Limb (tissue), 2 donors: ENCODE measurements around the gene ST8SIA1.
A peak's percentile ranks its signal among the peaks of the same experiment; 100 is the strongest.

Source experiments
- DNase-seq, 2 donors: peaks; one replicate each; pipeline ENCODE4 v3.0.0-alpha.2; 2016; ENCODE audit errors: extremely low spot score in 2 of 2

The ST8SIA1 gene

GRCh38 chr12:22283508-22283907 lies 51.0 kb downstream of the ST8SIA1 start:
- DNase-seq: no peak

GRCh38 chr12:22283006-22283506 lies 51.5 kb downstream of the ST8SIA1 start:
- DNase-seq: no peak

GRCh38 chr12:22282283-22282682 lies 52.2 kb downstream of the ST8SIA1 start:
- DNase-seq: no peak

- no peak for DNase-seq
Observed at GRCh38 chr12:22276867-22277266, 57.6 kb downstream of the ST8SIA1 start.

GRCh38 chr12:22276313-22276712 lies 58.2 kb downstream of the ST8SIA1 start:
- no peak for DNase-seq

GRCh38 chr12:22275843-22276242 lies 58.7 kb downstream of the ST8SIA1 start:
- peak in 1 of 2 donors; percentile 65 for DNase-seq

- DNase-seq: peak in 1 of 2 donors; percentile 40
Observed at GRCh38 chr12:22272335-22273151, 62.0 kb downstream of the ST8SIA1 start.

- DNase-seq: no peak
Observed at GRCh38 chr12:22271023-22271422, 63.5 kb downstream of the ST8SIA1 start.

- no peak for DNase-seq
Observed at GRCh38 chr12:22268973-22269372, 65.5 kb downstream of the ST8SIA1 start.

GRCh38 chr12:22268406-22268805 lies 66.1 kb downstream of the ST8SIA1 start:
- DNase-seq: no peak

GRCh38 chr12:22266101-22266500 lies 68.4 kb downstream of the ST8SIA1 start:
- no peak for DNase-seq

GRCh38 chr12:22264380-22264779 lies 70.1 kb downstream of the ST8SIA1 start:
- DNase-seq: no peak

GRCh38 chr12:22262309-22262708 lies 72.2 kb downstream of the ST8SIA1 start:
- DNase-seq: no peak

GRCh38 chr12:22257100-22257499 lies 77.4 kb downstream of the ST8SIA1 start:
- no peak for DNase-seq

GRCh38 chr12:22256605-22257004 lies 77.9 kb downstream of the ST8SIA1 start:
- DNase-seq: no peak

GRCh38 chr12:22256041-22256441 lies 78.5 kb downstream of the ST8SIA1 start:
- DNase-seq: peak in 1 of 2 donors; percentile 56

GRCh38 chr12:22255097-22255496 lies 79.4 kb downstream of the ST8SIA1 start:
- DNase-seq: peak; percentile 53 to 64

GRCh38 chr12:22254478-22254877 lies 80.0 kb downstream of the ST8SIA1 start:
- no peak for DNase-seq

GRCh38 chr12:22252057-22252456 lies 82.5 kb downstream of the ST8SIA1 start:
- DNase-seq: no peak

GRCh38 chr12:22250762-22251161 lies 83.7 kb downstream of the ST8SIA1 start:
- no peak for DNase-seq

- no peak for DNase-seq
Observed at GRCh38 chr12:22248571-22249115, 85.9 kb downstream of the ST8SIA1 start.

- peak in 1 of 2 donors; percentile 50 for DNase-seq
Observed at GRCh38 chr12:22248121-22248520, 86.4 kb downstream of the ST8SIA1 start.
